ENCODE data around the gene LIMS1. TPM values are rescaled to one million over a fixed set of nuclear protein-coding genes. Genes with fewer than 3 reads are reported as not detected.

Gene LIMS1
- total RNA-seq, 1 donor from 2014 or later: 144 TPM

- H3K27ac Mint-ChIP-seq (ENCODE audit: unreplicated experiment): no peak overlapping the region
- H3K36me3 Mint-ChIP-seq (ENCODE audit: low read depth, unreplicated experiment): peaks cover 4% of the 10 kb centered on the region
- peaks cover 64% of the 10 kb centered on the region for H3K4me1 Mint-ChIP-seq (ENCODE audit: unreplicated experiment)
- H3K9me3 Mint-ChIP-seq (ENCODE audit: unreplicated experiment): no peaks in the 10 kb centered on the region
- no peak for DNase-seq (ENCODE audit: low spot score)
- peaks cover 11% of the 10 kb centered on the region for H3K27me3 Mint-ChIP-seq (ENCODE audit: unreplicated experiment)
- TF ChIP-seq CTCF (IDR thresholded peaks at IDR 0.05; ENCODE audit: unreplicated experiment): no peak
- H3K4me3 Mint-ChIP-seq (ENCODE audit: unreplicated experiment): no peak overlapping the region
These were observed 81.3 kb downstream of the LIMS1 start for GRCh38 chr2:108615480-108616090.

DNA sequence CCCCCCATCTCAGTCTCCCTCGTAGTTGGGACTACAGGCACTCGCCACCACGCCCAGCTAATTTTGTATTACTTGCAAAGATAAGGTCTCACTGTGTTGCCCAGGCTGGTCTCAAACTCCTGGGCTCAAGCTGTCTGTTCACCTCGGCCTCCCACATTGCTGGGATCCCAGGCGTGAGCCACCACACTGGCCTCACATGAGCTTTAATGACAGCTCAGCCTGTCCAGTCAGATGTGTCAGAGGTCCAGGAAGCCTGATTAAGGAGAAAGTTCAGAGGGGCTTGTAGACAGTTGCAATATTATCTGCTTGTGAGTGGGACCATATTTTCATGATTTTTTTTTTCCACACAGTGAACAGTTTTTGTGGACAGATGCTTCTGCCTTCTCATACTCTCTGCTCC, 82.0 kb downstream of the LIMS1 start:
- H3K4me1 Mint-ChIP-seq (ENCODE audit: unreplicated experiment): peaks cover 69% of the 10 kb centered on the region
- no peak overlapping the region for H3K27ac Mint-ChIP-seq (ENCODE audit: unreplicated experiment)

GRCh38 chr2:108616751-108617161, 82.5 kb downstream of the LIMS1 start:
- no peaks in the 10 kb centered on the region for H3K9me3 Mint-ChIP-seq (ENCODE audit: unreplicated experiment)
- DNase-seq (ENCODE audit: low spot score): no peak
- H3K27me3 Mint-ChIP-seq (ENCODE audit: unreplicated experiment): peaks cover 13% of the 10 kb centered on the region
- no peak overlapping the region for H3K4me3 Mint-ChIP-seq (ENCODE audit: unreplicated experiment)
- TF ChIP-seq CTCF (IDR thresholded peaks at IDR 0.05; ENCODE audit: unreplicated experiment): no peak
- peaks cover 74% of the 10 kb centered on the region for H3K4me1 Mint-ChIP-seq (ENCODE audit: unreplicated experiment)
- no peak overlapping the region for H3K27ac Mint-ChIP-seq (ENCODE audit: unreplicated experiment)
- H3K36me3 Mint-ChIP-seq (ENCODE audit: low read depth, unreplicated experiment): peaks cover 4% of the 10 kb centered on the region

More for the DNA sequence above, 82.0 kb downstream of the LIMS1 start:
- DNase-seq (ENCODE audit: low spot score): no peak
- no peak for TF ChIP-seq CTCF (IDR thresholded peaks at IDR 0.05; ENCODE audit: unreplicated experiment)
- H3K4me3 Mint-ChIP-seq (ENCODE audit: unreplicated experiment): no peak overlapping the region
- peaks cover 4% of the 10 kb centered on the region for H3K36me3 Mint-ChIP-seq (ENCODE audit: low read depth, unreplicated experiment)
- no peaks in the 10 kb centered on the region for H3K9me3 Mint-ChIP-seq (ENCODE audit: unreplicated experiment)
- H3K27me3 Mint-ChIP-seq (ENCODE audit: unreplicated experiment): peaks cover 13% of the 10 kb centered on the region

GRCh38 chr2:108617617-108618016, 83.3 kb downstream of the LIMS1 start:
- Mint-ChIP-seq H3K36me3 (ENCODE audit: low read depth, unreplicated experiment) (peaks cover 4% of the 10 kb centered on the region), H3K27ac (ENCODE audit: unreplicated experiment) (no peak overlapping the region), H3K27me3 (ENCODE audit: unreplicated experiment) (peaks cover 13% of the 10 kb centered on the region), H3K4me3 (ENCODE audit: unreplicated experiment) (no peak overlapping the region), H3K9me3 (ENCODE audit: unreplicated experiment) (no peaks in the 10 kb centered on the region), H3K4me1 (ENCODE audit: unreplicated experiment) (peaks cover 70% of the 10 kb centered on the region)
- TF ChIP-seq CTCF (IDR thresholded peaks at IDR 0.05; ENCODE audit: unreplicated experiment): no peak
- DNase-seq (ENCODE audit: low spot score): no peak

DNA sequence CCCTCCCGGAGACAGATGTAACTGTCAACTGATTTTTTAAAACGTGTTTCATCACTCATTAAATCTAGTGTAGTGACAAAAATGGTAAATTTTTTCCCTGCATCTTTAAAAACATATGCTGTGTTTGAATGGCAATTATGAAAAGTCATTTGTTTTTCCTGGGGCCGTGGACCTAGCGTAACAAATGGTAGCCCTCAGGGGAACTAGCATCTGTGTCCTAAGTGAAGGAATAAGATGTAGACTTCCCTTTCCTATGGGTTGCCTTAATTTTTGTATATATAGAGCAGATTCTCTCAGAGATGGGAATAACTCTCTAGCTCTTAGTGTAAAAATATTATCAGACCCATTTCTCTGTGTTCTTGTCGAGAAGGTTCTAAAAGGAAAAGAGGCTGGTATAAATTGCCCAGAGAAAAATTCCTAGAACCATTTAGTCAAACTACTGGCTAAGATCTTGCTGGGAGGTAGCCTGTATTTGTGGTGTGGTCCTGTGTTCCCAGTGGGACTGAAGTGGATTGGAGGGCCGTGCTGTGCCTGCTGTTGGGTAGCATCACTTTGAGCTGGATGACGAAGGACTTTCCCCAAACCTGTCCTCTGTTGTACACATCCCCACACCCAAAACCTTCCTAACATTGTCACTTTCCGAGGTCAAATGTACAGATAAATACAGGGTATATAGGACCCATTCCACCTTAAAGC, 85.8 kb downstream of the LIMS1 start:
- no peak for DNase-seq (ENCODE audit: low spot score)
- Mint-ChIP-seq H3K36me3 (ENCODE audit: low read depth, unreplicated experiment) (no peaks in the 10 kb centered on the region), H3K27me3 (ENCODE audit: unreplicated experiment) (peaks cover 9% of the 10 kb centered on the region), H3K9me3 (ENCODE audit: unreplicated experiment) (no peaks in the 10 kb centered on the region), H3K4me1 (ENCODE audit: unreplicated experiment) (peaks cover 63% of the 10 kb centered on the region), H3K27ac (ENCODE audit: unreplicated experiment) (peak overlapping the region; percentile 95), H3K4me3 (ENCODE audit: unreplicated experiment) (peak overlapping the region; percentile 15)
- TF ChIP-seq CTCF (IDR thresholded peaks at IDR 0.05; ENCODE audit: unreplicated experiment): no peak
